ENCODE results near the gene VSTM2B. TPM values are rescaled to one million over a fixed set of nuclear protein-coding genes. Genes with fewer than 3 reads are reported as not detected.
A peak's percentile ranks its signal among the peaks of the same experiment; 100 is the strongest.

VSTM2B gene
- total RNA-seq, 1 experiment from 2014 or later = not detected

GRCh38 chr19:29515706-29516357, 10.0 kb upstream of the VSTM2B start:
- no peak for DNase-seq (ENCODE audit: low read depth)

DNA sequence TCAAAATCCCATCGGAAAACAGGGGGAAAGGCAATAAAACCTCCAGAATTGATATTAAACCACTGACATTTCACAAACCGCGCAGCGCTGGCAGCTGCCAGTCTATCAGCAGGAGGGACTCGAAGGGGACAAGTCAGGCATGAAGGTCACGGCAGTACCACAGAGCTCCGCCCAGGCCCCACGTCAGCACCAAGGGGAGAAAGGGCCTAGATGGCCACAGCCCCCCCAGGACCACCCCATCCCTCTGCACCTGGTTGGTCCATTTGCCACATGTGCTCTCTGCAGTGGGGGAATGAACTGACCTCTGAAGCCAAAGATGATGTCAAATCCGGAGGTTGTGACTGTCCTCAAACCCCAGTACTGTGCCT, 9.5 kb upstream of the VSTM2B start:
- no peak for DNase-seq (ENCODE audit: low read depth)

GRCh38 chr19:29516821-29517395, 8.9 kb upstream of the VSTM2B start:
- no peak for DNase-seq (ENCODE audit: low read depth)

DNA sequence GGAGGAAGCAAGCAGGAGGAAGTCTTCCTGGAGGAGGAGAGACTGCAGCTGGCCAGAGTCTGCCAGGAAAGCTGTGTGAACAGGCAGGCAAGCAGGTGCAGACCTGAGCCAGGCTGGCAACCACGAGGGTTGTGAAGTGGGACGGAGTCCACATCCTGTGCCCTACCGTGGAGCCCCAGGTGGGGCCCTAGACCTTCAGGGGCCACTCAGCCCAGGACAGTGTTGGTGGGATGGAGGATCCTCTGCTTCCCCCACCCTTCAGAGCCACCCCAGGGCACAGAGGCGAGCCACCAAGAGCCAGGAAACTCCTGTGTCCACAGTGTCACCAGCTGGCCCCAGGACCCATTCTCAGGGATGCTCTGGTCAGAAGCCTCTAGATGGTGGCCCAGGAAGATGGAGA, 8.4 kb upstream of the VSTM2B start:
- no peak for DNase-seq (ENCODE audit: low read depth)

DNA sequence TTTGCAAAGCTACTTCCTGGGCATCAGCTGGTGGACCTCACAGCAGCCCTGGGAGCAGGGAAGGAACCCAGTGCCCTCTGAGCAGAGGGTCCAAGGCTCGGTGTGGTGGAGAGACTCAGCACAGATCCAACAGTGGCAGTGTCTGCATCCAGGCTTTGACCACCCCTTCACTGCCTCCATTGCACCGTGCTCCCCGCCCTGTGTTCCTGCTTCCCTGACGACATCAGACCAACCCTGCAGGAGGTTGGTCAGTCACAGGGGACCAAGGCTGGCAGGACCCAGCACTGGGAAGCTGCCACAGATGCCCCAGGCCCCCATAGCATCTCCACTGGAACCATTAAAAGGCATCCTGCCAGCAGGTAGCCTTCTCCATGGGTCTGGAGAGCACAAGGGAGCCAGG, 7.8 kb upstream of the VSTM2B start:
- DNase-seq (ENCODE audit: low read depth) = no peak

- DNase-seq (ENCODE audit: low read depth) = no peak
Measured at GRCh38 chr19:29519146-29519545, 6.6 kb upstream of the VSTM2B start.

GRCh38 chr19:29519931-29520330, 5.9 kb upstream of the VSTM2B start:
- DNase-seq (ENCODE audit: low read depth) = no peak

DNA sequence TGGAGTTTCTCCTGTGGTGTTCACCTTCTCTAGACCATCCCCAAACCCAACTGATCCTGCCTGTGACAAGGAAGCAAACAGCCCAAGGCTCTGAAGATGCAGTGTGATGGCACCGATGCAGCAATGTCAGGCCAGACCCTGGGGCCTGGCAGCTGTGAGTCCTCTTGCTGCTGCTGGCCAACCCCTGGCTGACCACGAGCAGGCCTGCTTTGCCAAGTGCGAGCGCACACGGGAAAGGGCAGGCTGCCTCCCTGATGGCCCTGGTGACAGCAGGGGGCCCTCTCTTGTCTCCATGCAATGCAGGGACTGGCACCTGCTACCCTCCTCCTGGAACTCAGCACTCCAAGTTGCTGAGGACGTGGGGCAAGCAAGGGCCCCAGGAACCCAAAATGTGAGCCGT, 5.4 kb upstream of the VSTM2B start:
- DNase-seq (ENCODE audit: low read depth) = no peak

DNA sequence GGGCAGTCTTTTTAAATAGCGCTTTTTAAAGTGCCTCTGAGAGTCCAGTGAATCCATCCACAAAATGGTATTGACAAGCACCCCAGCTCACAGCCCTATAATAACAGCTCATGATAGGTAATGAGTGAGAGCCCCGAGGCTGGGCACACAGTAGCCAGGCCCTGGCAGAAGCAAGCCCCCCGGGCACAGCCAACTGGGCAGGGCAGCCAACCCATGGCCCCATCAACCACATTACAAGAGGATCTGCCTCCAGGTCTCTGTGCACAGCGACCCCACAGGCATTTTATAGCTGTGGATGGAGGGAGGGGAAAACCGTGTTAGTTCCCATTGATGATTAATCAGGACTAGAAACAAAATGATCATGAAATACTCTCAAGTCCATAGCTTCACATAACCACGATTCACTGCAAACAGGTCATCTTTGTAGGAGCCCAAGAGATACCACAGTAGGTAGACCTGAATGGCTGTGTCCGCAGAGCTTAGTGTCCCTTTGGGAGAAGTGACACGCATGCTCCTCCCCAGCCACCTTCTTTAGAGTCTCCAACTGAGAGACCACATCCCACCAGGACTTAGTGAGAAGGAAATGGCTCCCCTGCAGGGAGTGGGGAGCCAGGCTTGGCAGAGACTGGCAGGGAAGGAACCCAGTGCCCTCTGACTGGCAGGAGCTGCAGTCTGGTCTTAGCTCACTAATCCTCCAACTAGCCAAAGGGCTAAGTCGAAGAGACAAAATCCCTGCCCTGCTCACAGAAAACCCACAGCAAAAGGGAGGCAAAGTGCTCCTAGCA, 4.3 kb upstream of the VSTM2B start:
- DNase-seq (ENCODE audit: low read depth) = no peak

DNA sequence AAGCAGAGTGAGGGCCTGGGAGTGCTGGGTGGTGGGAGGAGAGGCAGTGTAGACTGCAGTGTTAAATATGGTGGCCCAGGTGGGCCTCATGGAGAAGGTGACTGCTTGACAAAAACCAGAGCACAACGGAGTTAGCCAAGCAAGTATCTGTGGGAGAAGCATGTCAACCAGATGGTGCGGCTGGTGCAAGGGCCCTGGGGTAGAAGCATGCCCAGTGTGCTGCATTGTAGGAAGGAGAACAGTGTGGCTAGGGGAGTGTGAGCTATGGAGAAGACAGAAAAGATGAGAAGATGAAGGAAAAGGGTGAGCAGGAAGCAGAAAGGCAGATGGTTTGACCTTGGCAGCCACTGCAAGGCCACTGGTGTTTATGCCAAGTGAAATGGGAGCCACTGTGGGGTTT, 2.2 kb upstream of the VSTM2B start:
- no peak for DNase-seq (ENCODE audit: low read depth)

DNA sequence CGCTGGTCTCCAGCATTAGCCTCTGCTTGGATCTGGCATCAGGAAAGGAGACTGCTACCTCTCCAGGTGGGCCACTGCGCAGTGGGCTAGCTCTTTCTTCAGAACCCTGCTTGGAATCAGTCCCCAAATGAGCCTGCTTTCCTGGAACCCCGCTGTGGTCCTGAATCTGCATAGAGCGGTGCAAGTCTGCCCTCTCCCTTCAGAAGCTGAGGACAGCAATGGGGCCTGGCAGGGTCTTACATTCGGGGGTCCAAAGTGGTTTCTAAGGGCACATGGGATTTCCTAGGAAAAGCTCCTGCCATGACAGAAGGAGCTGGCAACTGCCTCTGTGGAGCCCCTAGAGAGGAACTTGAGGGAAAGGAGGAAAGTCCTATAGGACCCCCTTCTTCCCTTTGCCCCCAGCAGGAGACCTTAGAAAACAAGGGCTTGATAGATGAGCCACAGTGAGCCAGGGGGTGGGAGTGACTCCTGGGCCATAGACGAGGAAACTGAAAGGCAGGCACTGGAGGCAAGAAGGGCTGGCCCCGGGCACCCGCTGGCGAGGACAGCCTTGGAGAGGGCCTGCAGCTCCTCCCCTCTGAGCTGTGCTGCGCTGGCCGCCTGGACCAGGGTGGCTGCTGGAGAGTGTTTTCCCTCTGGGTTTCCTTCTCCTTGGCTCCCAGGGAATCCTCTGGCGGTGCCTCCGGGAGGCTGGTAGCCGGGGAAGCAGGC, 1.4 kb upstream of the VSTM2B start:
- DNase-seq (ENCODE audit: low read depth) = peak; percentile 37

DNA sequence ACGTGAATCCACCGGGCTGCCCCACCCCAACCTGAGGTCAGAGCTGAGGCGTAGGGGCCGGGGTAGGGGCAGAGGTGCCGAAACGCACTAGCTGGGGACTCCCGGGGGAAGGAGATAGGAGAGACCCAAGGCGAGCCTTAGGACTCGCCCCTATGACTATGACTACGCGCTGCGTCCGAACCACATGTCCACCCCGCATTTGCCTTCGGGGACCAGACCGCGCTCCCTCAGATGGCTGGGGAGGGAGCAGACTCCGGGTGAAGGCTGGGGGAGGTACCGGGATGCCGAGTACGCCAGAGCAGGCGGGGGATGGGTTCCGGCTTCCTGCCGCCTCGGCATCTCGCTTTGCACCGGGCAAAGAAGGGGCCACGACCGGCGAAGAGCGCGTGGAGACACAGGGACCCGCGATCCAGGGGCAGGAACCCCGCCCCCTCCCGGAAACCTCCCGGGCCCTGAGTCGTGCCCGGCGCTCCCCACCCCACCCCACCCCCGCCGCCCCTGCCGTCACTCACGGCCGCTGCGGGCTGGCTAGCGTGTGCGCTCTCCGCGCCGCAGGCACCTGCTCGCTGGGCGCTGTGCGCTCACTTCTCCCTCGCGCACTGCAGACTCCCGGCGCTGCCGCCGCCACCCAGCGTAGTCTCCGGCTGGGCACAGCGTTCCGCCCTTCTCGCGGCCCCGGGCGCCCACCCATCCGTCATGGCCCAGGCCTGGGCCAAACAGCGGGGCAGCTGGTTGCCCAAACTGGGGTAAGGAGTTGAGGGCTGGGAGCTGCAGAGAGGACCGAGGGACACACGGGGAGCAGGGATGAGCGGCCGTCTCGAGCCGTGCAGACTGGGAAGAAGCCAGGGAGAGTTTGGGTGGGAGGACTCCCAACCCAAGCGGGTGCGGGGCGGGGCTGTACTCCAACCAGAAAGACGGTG, 622 bp upstream of the VSTM2B start:
- DNase-seq (ENCODE audit: low read depth) = peak; percentile 38

DNA sequence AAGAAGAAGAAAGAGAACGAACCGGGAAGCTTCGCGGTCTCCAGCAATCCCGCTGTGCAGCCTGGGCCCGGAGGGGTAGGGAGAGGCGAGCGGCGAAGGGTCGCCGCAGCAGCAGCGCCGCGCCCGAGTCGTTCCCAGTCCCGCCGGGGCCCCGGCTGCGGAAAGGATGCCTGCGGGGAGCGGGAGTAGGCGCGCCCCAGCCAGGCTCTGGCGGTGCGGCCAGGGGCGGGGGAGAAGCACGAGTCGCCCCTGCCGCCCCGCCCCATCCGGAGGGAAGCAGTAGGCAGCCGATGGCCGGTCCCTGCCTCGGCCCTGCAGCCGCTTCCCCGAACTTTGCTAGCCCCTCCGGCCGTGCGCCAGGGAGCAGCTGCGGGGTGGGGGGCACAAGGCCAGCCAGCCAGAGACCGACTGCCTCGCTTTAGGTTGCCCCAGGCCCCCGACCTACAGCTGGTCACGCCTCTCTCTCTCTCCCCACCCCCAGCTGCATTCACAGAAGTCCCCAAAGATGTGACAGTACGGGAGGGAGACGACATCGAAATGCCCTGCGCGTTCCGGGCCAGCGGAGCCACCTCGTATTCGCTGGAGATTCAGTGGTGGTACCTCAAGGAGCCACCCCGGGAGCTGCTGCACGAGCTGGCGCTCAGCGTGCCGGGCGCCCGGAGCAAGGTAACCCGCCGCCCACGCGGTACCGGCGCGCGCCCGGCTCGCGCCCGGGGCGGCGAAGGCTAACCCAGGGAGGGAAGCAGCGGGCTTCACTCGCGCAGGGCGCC, 1.1 kb downstream of the VSTM2B start:
- DNase-seq (ENCODE audit: low read depth) = peak; percentile 68

GRCh38 chr19:29527500-29528328, 1.9 kb downstream of the VSTM2B start:
- no peak for DNase-seq (ENCODE audit: low read depth)

- DNase-seq (ENCODE audit: low read depth) = peak; percentile 88
Measured at GRCh38 chr19:29528350-29528945, 2.7 kb downstream of the VSTM2B start.

DNA sequence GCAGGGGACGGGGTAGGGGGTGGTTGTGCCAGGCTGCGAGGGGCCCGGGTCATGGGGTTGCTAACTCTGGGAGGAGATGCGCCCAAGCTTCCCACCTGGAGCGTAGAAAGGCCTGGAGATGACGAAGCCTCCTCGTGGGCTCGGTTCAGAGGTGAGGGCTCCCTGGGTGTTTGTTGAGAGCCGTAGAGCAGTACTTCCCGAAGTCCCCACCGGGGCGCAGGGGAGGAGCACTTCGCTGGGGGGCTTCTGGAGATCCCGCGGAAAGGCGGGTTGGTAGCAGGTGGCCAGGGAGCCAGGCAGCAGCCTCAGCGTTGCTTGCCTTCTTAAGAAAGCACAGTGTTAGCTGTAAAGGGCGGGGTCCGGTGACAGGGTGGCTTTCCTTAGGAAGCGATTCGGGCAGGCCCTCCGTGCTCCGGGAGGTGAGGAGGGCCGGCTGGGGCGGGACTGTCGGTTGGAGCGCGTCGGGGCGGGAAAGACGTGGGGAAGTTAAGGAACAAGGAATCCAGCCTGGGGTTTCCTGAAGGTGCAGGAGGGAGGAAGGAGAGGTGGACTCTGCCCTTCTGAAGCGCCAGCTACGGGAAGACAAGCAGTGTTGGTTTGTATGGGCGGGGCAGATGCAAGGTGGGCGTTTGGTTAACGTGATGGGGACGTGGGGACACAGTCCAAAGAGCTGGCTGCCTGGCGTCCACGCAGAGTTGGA, 3.3 kb downstream of the VSTM2B start:
- DNase-seq (ENCODE audit: low read depth) = no peak

GRCh38 chr19:29529646-29530539, 4.1 kb downstream of the VSTM2B start:
- DNase-seq (ENCODE audit: low read depth) = peak; percentile 43

Measured in Daoy (cell line).